CD14-positive monocyte (primary cell): ENCODE results near the gene PCDHGC5. TPM values are rescaled to one million over a fixed set of nuclear protein-coding genes. Genes with fewer than 3 reads are reported as not detected.

Source experiments
- DNase-seq, 3 donors: peaks; one replicate each; pipeline ENCODE4 v3.0.0-alpha.2; 2011 to 2022
- H2AFZ ChIP-seq: 2 replicates; pipeline ENCODE4 v1.6.0; 2012; ENCODE audit warnings: mild to moderate bottlenecking, low read depth, low read length, inconsistent platforms; ENCODE audit not compliant: insufficient read depth, poor library complexity, severe bottlenecking
- H3K27ac ChIP-seq, 2 donors: 1 replicate in 1 of 2; 2 replicates in 1 of 2; pipeline ENCODE4 v1.5.1; 2012 to 2013; ENCODE audit warnings: low read length in 2 of 2, control low read depth in 1 of 2, inconsistent platforms in 1 of 2, low read depth in 1 of 2, mild to moderate bottlenecking in 1 of 2
- H3K27me3 ChIP-seq, 2 donors: one replicate each; pipeline versions ENCODE4 v1.6.0 to v1.6.1; 2011 to 2013; ENCODE audit warnings: low read length in 2 of 2; ENCODE audit not compliant: control insufficient read depth in 2 of 2, insufficient read depth in 2 of 2
- H3K36me3 ChIP-seq, 2 donors: replicated peaks in 1 of 2; 1 replicate in 1 of 2; 2 replicates in 1 of 2; pipeline versions ENCODE4 v1.5.1 to v1.6.1; 2012 to 2013; ENCODE audit warnings: low read length in 2 of 2, control low read depth in 1 of 2, inconsistent platforms in 1 of 2, mild to moderate bottlenecking in 1 of 2; ENCODE audit not compliant: insufficient read depth in 2 of 2, control insufficient read depth in 1 of 2
- H3K4me1 ChIP-seq, 2 donors: 1 replicate in 1 of 2; 2 replicates in 1 of 2; pipeline versions ENCODE4 v1.5.1 to v1.6.1; 2012 to 2013; ENCODE audit warnings: low read length in 2 of 2, control low read depth in 1 of 2, inconsistent platforms in 1 of 2, mild to moderate bottlenecking in 1 of 2, moderate library complexity in 1 of 2; ENCODE audit not compliant: insufficient read depth in 2 of 2, control insufficient read depth in 1 of 2
- H3K4me2 ChIP-seq: replicated peaks from 2 replicates; pipeline ENCODE3; 2012; ENCODE audit warnings: low read length, moderate library complexity, mild to moderate bottlenecking; ENCODE audit not compliant: poor library complexity, severe bottlenecking; ENCODE audit errors: extremely low read depth
- H3K4me3 ChIP-seq, 3 experiments: fragments of 200-600 bp in 1 of 3; sonication (generic) in 1 of 3; replicated peaks in 1 of 3; 1 replicate in 2 of 3; 2 replicates in 1 of 3; pipeline ENCODE4 v1.5.1; 2011 to 2013; ENCODE audit warnings: low read length in 3 of 3, mild to moderate bottlenecking in 3 of 3, control low read depth in 2 of 3, low read depth in 2 of 3, inconsistent platforms in 1 of 3, moderate library complexity in 1 of 3
- H3K79me2 ChIP-seq: 2 replicates; pipeline ENCODE4 v1.6.0; 2012; ENCODE audit warnings: mild to moderate bottlenecking, control low read depth, inconsistent platforms, low read length, moderate library complexity; ENCODE audit not compliant: insufficient read depth
- H3K9ac ChIP-seq: 2 replicates; pipeline ENCODE4 v1.6.0; 2017; ENCODE audit warnings: low read length, mild to moderate bottlenecking; ENCODE audit not compliant: insufficient read depth, poor library complexity, severe bottlenecking
- H3K9me3 ChIP-seq, 2 donors: replicated peaks in 1 of 2; 1 replicate in 1 of 2; 2 replicates in 1 of 2; pipeline versions ENCODE4 v1.5.1 to v1.6.1; 2012 to 2013; ENCODE audit warnings: low read length in 2 of 2, control low read depth in 1 of 2; ENCODE audit not compliant: control insufficient read depth in 1 of 2, insufficient read depth in 1 of 2
- H4K20me1 ChIP-seq: 2 replicates; pipeline ENCODE4 v1.6.0; 2012; ENCODE audit warnings: mild to moderate bottlenecking, low read length, control low read depth, moderate library complexity; ENCODE audit not compliant: insufficient read depth
- H3K27ac Mint-ChIP-seq, 7 donors: one replicate each; pipeline ENCODE4 v1.8.0; 2020; ENCODE audit warnings: mild to moderate bottlenecking in 7 of 7, mixed read lengths in 7 of 7, moderate library complexity in 6 of 7, inconsistent platforms in 2 of 7
- H3K27me3 Mint-ChIP-seq, 3 donors: one replicate each; pipeline ENCODE4 v1.8.0; 2021 to 2022; ENCODE audit warnings: low read depth in 3 of 3, mild to moderate bottlenecking in 3 of 3, mixed read lengths in 3 of 3, moderate library complexity in 3 of 3, inconsistent platforms in 1 of 3
- H3K36me3 Mint-ChIP-seq, 2 donors: one replicate each; pipeline ENCODE4 v1.8.0; 2020; ENCODE audit warnings: mixed read lengths in 2 of 2, inconsistent platforms in 1 of 2, mild to moderate bottlenecking in 1 of 2
- H3K4me1 Mint-ChIP-seq: one replicate; pipeline ENCODE4 v1.8.0; 2020; ENCODE audit warnings: mild to moderate bottlenecking, mixed read lengths
- H3K4me3 Mint-ChIP-seq, 2 donors: one replicate each; pipeline ENCODE4 v1.8.0; 2020; ENCODE audit warnings: mild to moderate bottlenecking in 2 of 2, mixed read lengths in 2 of 2, moderate library complexity in 1 of 2
- H3K9me3 Mint-ChIP-seq, 7 donors: one replicate each; pipeline ENCODE4 v1.8.0; 2020 to 2022; ENCODE audit warnings: mixed read lengths in 7 of 7, mild to moderate bottlenecking in 6 of 7, moderate library complexity in 6 of 7, inconsistent platforms in 2 of 7
- CTCF ChIP-seq: fragments of 200-600 bp; IDR thresholded peaks from one replicate; pipeline ENCODE4 v1.8.0; 2022; ENCODE audit warnings: antibody characterized with exemption, mild to moderate bottlenecking
- WGBS: methylation state at CpG from one replicate; pipeline ENCODE4 v1.1.5; 2013; ENCODE audit warnings: missing lambda C conversion rate; ENCODE audit not compliant: insufficient coverage; 5-methylcytosine and 5-hydroxymethylcytosine counted together
- intact Hi-C, 2 donors: fragments of 100-400 bp; cut with micrococcal nuclease; formaldehyde crosslinking; loops; one replicate each; pipeline versions ENCODE4 v1.15.0 to v1.15.1; 2023
- polyA plus RNA-seq, 3 donors: library from polyadenylated mRNA; depleted of rRNA in 1 of 3; unstranded in 2 of 3; stranded (reverse) in 1 of 3; fragments of 300-500 nt in 2 of 3; fragments of >200 nt in 1 of 3; fragmentation: Illumina TruSeq in 2 of 3; gene quantifications; 1 replicate in 2 of 3; 2 replicates in 1 of 3; pipeline ENCODE4 v1.2.3, GENCODE V29; 2012 to 2021

Gene PCDHGC5
- polyA plus RNA-seq, 3 donors, result not detected

GRCh38 chr5:141524604-141525597 is 36.0 kb downstream of the PCDHGC5 start:
- H2AFZ ChIP-seq, result no peak overlapping the region
- H3K4me3 ChIP-seq, result no peak overlapping the region
- H4K20me1 ChIP-seq, result peaks cover 91% of the 10 kb centered on the region
- H3K79me2 ChIP-seq, result peaks cover 8% of the 10 kb centered on the region
- WGBS, result 49% methylated on average over 7 of the region's 12 CpGs
- H3K4me2 ChIP-seq, result no peak overlapping the region
- peak; percentile 99 for TF ChIP-seq CTCF
- no peaks in the 10 kb centered on the region for H3K9me3 Mint-ChIP-seq
- peaks cover 42% of the 10 kb centered on the region for H3K4me1 Mint-ChIP-seq
- peak; percentile 64 to 89 (median 80) for DNase-seq
- no peak overlapping the region for H3K9ac ChIP-seq
- H3K4me1 ChIP-seq, result peaks cover 30 to 32% of the 10 kb centered on the region in 2 donors
- no peak overlapping the region for H3K4me3 Mint-ChIP-seq
- H3K36me3 ChIP-seq, result peaks cover 70 to 81% of the 10 kb centered on the region in 2 donors
- intact Hi-C loops, result loop anchor here (5.0 kb wide), 5 partner anchors 37 to 203 kb away; partner anchors contain the start of genes HDAC3 (in 1 of the 2), PCDHGA10 (in 1 of the 2), PCDHGB7 (in 1 of the 2) and RELL2 (in 1 of the 2)
- no peaks in the 10 kb centered on the region for H3K27me3 Mint-ChIP-seq
- peak overlapping the region in 1 of 2 donors; percentile 15 for H3K27ac ChIP-seq
- H3K36me3 Mint-ChIP-seq, result peaks cover 20 to 36% of the 10 kb centered on the region in 2 donors
- no peaks in the 10 kb centered on the region for H3K27me3 ChIP-seq
- peak overlapping the region in 5 of 7 donors; percentile 22 to 82 (median 47) for H3K27ac Mint-ChIP-seq
- H3K9me3 ChIP-seq, result no peaks in the 10 kb centered on the region

- Histone ChIP-seq H3K4me3 (no peak overlapping the region), H3K27me3 (no peaks in the 10 kb centered on the region), H3K4me2 (no peak overlapping the region), H3K4me1 (peaks cover 22 to 25% of the 10 kb centered on the region in 2 donors), H3K36me3 (peaks cover 78 to 89% of the 10 kb centered on the region in 2 donors), H3K9me3 (no peaks in the 10 kb centered on the region), H2AFZ (no peak overlapping the region), H4K20me1 (peaks cover 91% of the 10 kb centered on the region), H3K27ac (no peak overlapping the region), H3K79me2 (peaks cover 8% of the 10 kb centered on the region), H3K9ac (no peak overlapping the region)
- Mint-ChIP-seq H3K4me3 (no peak overlapping the region), H3K27ac (peak overlapping the region in 2 of 7 donors; percentile 31 to 33), H3K36me3 (peaks cover 15 to 32% of the 10 kb centered on the region in 2 donors), H3K4me1 (peaks cover 34% of the 10 kb centered on the region), H3K9me3 (no peaks in the 10 kb centered on the region), H3K27me3 (no peaks in the 10 kb centered on the region)
- no peak for TF ChIP-seq CTCF
- no peak for DNase-seq
- 100% methylated on average over 5 of the region's 7 CpGs for WGBS
- intact Hi-C loops, result loop anchor here in 1 of 2 donors (5.0 kb wide), 1 partner anchor 37 kb away; no protein-coding TSS in a partner anchor
Observed at GRCh38 chr5:141525653-141526052, 36.8 kb downstream of the PCDHGC5 start.
